IPS-11a (cell line): ENCODE results near the gene GSK3A.
"Not testable (repeated sequence)": the region's sequence is repeated elsewhere in the genome, so short reads cannot be mapped to it uniquely, and the experiment has no call there.

Experiments
- H3K4me3 ChIP-seq: one replicate; pipeline ENCODE4 v1.5.1; 2013; ENCODE audit warnings: low read depth, low read length, control low read depth

The GSK3A gene

GRCh38 chr19:42269478-42270345 lies 27.3 kb upstream of the GSK3A start:
- H3K4me3 ChIP-seq, result peak overlapping the region; percentile 35

GRCh38 chr19:42268704-42269477 lies 26.5 kb upstream of the GSK3A start, which contains the start of gene CIC:
CIC (plus strand) TSS chr19:42269252; CDS start chr19:42271784, 2,532 bp downstream.
- H3K4me3 ChIP-seq, result peak within 1 kb of the TSS; percentile 95

GRCh38 chr19:42268142-42268703 lies 25.8 kb upstream of the GSK3A start:
- peak overlapping the region; percentile 95 for H3K4me3 ChIP-seq

GRCh38 chr19:42267644-42268141 lies 25.3 kb upstream of the GSK3A start:
- H3K4me3 ChIP-seq, result peak overlapping the region; percentile 95

- not testable (repeated sequence) for H3K4me3 ChIP-seq
These were observed 24.7 kb upstream of the GSK3A start for GRCh38 chr19:42266928-42267603.

- H3K4me3 ChIP-seq, result not testable (repeated sequence)
These were observed 23.7 kb upstream of the GSK3A start for GRCh38 chr19:42266105-42266504.

GRCh38 chr19:42261763-42262162 lies 19.4 kb upstream of the GSK3A start:
- no peak overlapping the region for H3K4me3 ChIP-seq

GRCh38 chr19:42257842-42258241 lies 15.4 kb upstream of the GSK3A start:
- H3K4me3 ChIP-seq, result not testable (repeated sequence)

- H3K4me3 ChIP-seq, result peak overlapping the region; percentile 35
These were observed 13.7 kb upstream of the GSK3A start for GRCh38 chr19:42255766-42256745.

- peak within 1 kb of the TSS; percentile 87 for H3K4me3 ChIP-seq
These were observed 12.7 kb upstream of the GSK3A start, which contains the start of gene ERF for GRCh38 chr19:42254850-42255765. ERF (minus strand) TSS chr19:42255128; CDS start chr19:42254999, 129 bp downstream.

GRCh38 chr19:42254089-42254849 lies 11.9 kb upstream of the GSK3A start:
- H3K4me3 ChIP-seq, result peak overlapping the region; percentile 87

GRCh38 chr19:42253245-42254088 lies 11.1 kb upstream of the GSK3A start:
- H3K4me3 ChIP-seq, result peak overlapping the region; percentile 67

- peak overlapping the region; percentile 67 for H3K4me3 ChIP-seq
These were observed 10.2 kb upstream of the GSK3A start for GRCh38 chr19:42252365-42253244.

- H3K4me3 ChIP-seq, result no peak overlapping the region
These were observed 9.4 kb upstream of the GSK3A start for GRCh38 chr19:42251572-42252358.
